ENCODE results near the gene HAUS3.
"Not testable (repeated sequence)": the region's sequence is repeated elsewhere in the genome, so short reads cannot be mapped to it uniquely, and the experiment has no call there.

The HAUS3 gene

GRCh38 chr4:2251795-2252529, 10.0 kb upstream of the HAUS3 start:
- DNase-seq (ENCODE audit: low read depth in 2 of 2), result no peak

GRCh38 chr4:2251073-2251794, 9.3 kb upstream of the HAUS3 start:
- DNase-seq (ENCODE audit: low read depth in 2 of 2), result no peak

DNA sequence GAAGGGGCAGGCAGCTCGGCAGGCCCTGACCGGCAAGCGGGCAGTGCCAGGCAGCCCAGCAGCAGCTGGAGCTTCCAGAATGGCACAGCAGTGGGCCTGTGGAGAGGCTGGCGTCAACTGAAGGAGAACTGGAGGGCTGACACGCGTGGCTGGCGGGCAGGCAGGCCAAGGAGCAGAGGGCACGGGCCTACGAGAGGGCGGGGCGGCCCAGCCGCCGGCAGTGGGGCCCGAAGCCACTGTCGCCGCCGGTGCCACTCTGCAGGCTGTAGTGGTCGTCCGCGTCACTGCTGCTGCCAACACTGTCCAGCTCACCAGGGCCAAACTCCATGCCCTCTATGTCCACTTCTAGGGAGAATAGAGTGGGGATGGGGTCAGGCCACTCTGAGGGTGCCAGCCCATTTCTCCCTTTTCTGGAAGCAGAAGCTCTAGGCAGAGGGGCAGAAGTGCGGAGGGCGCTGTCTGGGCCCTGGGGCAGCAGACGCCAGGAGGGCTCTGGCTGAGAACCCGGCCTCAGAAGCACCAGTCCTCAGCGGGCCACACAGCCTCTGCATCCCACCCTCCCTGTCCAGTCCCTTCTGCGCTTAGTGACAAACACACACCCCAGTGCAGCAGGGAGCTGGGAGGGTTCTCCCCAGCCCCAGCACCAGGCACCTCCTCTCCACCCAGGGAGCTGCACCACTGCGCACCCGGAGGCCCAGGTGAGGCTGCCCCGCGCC, 8.6 kb upstream of the HAUS3 start:
- DNase-seq (ENCODE audit: low read depth in 2 of 2), result no peak

DNA sequence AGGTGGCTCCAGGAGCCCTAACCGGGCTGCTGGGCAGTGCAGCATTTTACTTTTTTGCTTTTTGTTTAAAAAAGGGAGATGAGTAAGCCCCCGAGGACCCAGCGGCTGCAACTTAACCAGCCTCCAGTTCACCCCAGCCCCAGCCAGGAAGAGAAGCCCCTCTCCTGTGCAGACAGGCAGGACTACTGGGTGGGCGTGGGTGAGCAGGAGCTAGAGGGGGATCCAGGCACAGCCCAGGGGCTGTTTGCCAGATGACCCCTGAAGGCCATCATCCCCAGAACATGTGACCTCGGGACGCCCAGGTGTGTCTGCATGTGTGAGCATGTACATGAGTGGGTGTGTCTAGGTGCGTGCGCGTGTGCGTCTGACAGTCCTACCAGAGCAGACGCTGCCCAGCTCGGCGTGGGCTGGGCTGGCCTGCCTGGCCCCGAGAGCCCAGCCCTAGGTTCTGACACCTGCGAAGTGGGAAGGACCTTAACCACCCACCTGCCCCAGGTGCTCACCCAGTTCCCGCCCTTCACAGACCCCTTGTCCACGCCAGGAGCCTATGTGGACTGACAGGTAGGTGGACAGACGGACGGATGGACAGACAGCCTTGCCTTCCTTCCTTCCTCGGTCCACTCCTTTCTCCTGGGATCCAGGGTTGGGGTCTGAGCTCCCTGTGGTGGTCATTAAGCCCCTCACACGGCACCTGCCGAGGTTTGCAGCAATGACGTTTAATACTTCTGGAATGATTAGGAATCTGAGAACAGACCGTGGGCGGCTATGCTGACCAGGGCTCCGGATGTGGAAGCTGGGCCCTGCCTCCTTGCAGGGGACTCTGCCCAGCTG, 7.8 kb upstream of the HAUS3 start:
- no peak for DNase-seq (ENCODE audit: low read depth in 2 of 2)

DNA sequence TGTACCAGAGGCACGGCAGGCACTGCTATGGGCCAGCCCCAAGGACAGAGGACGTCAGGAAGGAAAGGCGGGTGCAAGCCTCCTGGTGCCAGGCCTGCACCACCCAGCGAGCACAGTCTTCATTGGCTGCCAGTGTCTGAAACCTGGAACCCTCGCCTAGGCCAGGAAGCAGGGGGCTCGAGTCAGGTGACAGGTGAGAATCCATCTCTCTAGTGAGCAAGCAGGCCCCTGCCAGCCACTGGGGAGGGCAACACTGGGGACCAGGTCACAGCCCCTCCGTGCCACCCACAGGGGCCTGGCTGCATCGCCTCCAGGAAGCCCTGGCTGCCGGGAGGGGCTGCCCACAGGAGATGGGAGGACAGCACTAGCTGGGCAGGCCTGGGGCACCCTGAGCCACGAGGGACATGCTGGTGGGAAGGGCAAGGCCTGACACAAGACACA, 6.9 kb upstream of the HAUS3 start:
- DNase-seq (ENCODE audit: low read depth in 2 of 2), result no peak

DNA sequence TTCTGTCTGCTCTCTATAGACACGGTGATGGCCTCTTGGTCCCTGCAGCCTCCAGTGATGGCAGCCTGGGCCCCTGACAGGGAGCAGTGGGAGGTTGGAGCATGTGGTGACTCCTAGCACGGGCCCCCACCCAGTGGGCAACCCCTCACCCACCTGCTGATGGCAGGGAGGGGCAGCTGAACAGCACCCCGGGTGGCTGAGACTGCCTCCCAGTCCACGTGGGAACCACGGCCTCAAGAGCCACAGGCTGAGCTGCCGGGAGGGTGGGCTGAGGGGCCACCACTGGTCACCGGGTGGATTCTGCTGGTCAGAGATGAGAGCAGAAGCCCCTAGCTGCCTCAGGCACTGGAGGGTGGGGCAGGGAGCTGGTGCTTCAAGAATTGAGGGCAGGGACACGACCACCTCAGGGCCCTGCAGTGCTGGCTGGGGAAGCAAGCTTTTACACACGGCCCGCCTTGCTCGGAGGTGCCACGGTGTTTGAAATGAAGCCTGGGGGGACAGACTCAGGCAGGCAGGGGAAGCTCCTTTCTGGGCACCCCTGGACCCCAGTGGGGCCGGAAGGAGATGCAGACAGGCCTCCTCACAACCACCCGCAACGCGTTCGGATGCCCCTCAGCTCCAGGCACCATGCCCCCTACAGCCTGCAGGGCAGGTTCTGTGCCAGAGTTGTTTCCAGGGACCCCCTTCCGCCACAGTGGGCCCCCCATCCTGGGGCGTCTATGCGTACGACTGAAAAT, 6.3 kb upstream of the HAUS3 start:
- no peak for DNase-seq (ENCODE audit: low read depth in 2 of 2)

DNA sequence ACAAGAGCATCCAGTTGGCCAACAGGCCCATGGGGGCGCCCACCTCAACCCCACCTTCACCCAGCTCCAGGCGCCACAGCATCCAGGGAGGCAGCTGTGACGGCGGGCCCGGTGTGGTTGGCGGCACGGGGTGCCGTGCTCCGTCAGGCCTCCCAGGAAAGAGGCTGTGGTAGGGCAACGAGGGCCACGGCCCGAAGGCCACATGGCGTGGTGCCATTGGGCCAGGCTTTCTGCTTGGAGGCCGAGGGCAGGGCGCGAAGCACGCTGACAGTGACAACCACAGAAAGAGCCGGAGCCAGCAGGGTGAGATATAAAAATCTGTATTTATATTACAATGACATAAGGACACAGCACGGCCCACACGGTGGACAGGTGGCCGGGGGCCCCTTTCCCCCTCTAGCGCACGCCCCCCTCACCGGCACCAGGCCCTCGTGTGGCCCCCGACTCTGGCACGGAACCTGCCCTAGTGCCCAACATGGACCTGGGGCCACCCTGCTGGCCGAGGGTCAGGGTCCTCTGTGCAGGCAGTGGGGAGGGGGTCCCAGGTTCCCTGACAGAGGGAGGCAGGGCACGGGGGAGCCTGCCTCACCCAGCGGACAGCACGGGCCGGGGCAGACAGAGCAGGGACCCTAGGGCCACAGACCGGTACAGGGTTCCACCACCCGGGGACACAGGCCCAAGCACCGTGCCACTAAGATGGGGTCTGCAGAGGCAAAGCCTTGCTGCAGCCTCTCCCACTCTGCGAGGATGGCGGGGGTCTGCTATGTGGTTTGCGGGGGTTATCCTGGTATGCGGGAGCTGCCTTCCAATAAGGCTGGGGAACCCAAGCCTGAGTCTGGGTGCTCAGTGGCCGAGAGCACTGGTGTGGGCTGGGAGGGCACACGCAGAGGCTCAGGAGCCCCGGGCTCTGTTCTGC, 5.5 kb upstream of the HAUS3 start:
- no peak for DNase-seq (ENCODE audit: low read depth in 2 of 2)

DNA sequence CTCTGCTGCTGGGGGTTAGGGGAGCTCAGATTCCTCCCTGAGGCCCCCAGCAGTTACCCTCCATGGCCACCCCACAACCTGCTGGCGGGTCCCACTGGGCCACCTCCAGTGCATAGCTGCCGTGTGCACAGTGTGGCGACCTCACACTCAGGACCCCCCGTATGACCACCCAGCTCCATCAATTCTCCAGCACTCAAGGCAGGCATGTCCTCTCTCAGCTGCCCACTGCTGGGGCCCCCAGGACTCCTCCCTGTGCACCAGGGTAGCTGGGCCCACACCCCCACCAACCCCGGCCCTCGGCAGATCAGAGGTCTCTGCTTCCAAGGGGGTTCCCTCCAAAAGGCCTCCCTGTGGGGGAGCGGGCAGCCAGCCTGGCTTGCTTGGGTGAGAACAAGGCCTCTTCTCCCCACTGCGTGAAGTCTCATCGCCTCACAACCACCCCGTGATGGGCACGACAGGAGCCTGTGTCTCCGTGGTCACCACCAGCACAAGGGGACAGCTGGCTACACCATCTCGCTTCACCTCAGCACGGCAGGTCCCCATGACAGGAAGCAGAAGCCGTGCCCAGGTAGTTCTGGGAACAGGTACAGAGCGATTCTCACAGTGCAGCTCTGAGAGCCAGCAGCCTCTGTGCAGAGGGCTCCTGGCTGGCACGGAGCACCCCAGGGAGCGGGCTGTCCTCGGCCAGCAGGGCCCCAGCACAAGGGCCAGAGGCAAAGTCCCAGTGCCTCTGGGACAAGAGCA, 4.6 kb upstream of the HAUS3 start:
- DNase-seq (ENCODE audit: low read depth in 2 of 2), result no peak

- DNase-seq (ENCODE audit: low read depth in 2 of 2), result no peak
Measured at GRCh38 chr4:2245787-2246275, 3.9 kb upstream of the HAUS3 start.

GRCh38 chr4:2245057-2245786, 3.3 kb upstream of the HAUS3 start:
- DNase-seq (ENCODE audit: low read depth in 2 of 2), result no peak

DNA sequence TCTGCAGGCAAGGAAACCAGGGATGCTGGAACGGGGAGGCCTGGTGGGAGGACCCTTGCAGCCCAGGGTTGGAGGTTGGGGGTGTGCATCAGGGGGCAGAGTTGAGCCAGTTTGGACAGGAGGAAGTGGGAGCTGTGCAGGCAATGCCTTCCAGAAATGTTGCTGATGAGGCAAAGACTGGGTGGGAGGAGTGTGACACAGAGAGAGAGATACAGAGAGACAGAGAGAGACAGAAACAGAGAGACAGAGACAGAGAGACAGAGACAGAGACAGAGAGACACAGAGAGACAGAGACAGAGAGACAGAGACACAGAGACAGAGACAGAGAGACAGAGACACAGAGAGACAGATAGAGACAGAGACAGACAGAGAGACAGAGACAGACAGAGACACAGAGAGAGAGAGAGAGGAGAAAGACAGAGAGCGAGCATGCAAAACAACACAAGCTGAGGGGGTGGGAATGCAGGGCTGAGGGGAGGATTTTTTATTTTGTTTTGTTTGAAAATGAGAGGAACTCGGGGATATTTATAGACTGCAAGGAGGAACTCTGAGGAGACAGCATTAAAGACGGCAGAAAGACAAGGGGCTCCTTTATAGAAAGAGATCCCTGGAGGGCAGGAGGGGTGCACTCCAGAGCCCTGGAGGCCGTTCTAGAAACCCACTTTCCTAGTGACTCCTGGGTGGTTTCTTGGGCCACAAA, 1.9 kb upstream of the HAUS3 start:
- DNase-seq (ENCODE audit: low read depth in 2 of 2), result no peak

GRCh38 chr4:2241003-2241402, 918 bp downstream of the HAUS3 start:
- no peak for DNase-seq (ENCODE audit: low read depth in 2 of 2)

DNA sequence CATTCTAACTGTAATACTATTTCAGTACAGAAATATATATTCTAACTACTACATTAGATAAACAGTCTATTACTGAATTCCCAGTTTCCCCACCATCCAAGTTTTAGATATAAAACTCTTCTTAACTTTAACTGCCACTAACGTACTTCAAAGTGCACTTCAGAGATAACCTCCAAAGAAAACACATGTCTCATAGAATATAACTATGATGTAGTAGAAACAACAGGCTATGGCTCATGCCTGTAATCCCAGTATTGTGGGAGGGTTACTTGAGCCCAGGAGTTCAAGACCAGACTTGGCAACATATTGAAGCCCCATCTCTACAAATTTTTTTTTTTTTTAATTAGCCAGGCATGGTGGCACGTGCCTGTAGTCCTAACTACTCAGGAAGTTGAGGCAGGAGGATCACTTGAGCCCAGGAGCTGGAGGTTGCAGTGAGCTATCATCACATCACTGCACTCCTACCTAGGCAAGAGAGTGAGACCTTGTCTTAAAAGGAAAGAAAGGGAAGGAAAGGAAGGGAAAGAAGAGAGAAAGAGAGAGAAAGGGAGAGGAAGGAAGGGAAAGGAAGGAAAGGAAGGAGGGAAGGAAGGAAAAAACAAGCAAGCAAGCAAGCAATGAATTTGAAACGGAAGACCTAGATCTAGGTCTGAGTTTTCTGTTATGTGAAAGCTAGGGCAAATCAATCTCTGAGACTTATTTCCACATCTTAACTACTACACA, 4.8 kb downstream of the HAUS3 start:
- no peak for DNase-seq (ENCODE audit: low read depth in 2 of 2)

- DNase-seq (ENCODE audit: low read depth in 2 of 2), result no peak
Measured at GRCh38 chr4:2231082-2231481, 10.8 kb downstream of the HAUS3 start.

DNA sequence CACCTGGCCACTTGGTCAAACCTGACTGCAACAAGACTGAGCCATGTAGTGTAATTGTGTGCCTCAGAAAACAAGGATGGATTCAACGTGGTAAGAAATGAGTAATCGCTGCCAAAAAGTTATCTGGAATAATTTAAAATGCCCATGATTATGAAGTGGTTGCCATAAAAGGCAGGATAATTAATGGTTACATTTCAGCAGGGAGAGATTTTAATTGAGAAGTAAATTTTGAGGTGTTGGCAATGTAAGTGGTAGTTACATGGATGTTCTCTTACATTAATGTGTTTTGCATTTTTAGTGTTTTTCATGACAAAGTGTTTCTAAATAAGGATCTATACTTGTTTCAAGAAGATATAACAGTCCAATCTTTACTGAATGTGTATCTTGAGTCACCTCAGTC, 15.7 kb downstream of the HAUS3 start:
- DNase-seq (ENCODE audit: low read depth in 2 of 2), result no peak

DNA sequence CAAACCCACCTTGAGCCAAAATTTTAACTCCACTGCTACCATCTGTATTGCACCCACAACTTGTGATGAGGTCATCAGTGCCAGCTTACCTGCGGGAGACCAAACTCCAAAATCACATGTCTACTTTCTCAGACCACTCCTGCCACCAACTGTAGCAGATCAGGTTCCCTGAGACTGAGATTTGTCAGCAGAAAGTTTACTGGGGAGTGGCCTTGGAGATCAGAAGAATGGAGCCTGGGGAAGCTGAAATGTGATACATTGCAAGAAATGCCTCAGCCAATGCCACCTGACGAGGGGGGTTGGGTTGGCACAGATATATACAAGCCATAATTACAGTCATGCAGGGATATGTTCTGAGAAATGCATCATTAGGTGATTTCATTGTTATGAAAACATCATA, 19.1 kb downstream of the HAUS3 start:
- DNase-seq (ENCODE audit: low read depth in 2 of 2), result no peak

DNA sequence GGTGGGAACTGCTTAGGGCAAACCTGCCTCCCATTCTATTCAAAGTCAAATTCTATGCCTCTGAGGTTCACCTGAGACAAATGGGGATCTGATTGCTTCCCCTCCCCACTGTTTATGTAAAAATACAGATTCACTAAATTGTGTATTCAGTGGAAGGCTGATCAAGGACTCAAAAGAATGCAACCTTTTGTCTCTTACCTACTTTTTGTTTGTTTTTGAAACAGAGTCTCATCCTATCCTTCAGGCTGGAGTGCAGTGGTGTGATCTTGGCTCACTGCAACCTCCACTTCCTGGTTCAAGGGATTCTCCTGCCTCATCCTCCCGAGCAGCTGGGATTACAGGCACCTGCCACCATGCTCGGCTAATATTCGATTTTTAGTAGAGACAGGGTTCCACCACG, 20.5 kb downstream of the HAUS3 start:
- DNase-seq (ENCODE audit: low read depth in 2 of 2), result not testable (repeated sequence)
